HepG2 (cell line): Measurements from ENCODE around the gene CMTM8. TPM values are rescaled to one million over a fixed set of nuclear protein-coding genes. Genes with fewer than 3 reads are reported as not detected.

Source experiments
- CHD2 ChIP-seq: IDR thresholded peaks from 2 replicates; pipeline ENCODE4 v1.6.1; 2011; ENCODE audit warnings: low read depth, low read length, improper control_type of control experiment
- DR1 ChIP-seq: sonication (generic); formaldehyde crosslinking; IDR thresholded peaks from 2 replicates; pipeline ENCODE4 v1.8.0; 2021; ENCODE audit warnings: mild to moderate bottlenecking, missing genetic modification reagents, inconsistent platforms
- EED ChIP-seq: sonication (generic); formaldehyde crosslinking; IDR thresholded peaks from 2 replicates; pipeline ENCODE4 v1.5.0; 2020; ENCODE audit warnings: mild to moderate bottlenecking, missing genetic modification reagents
- ELF3 ChIP-seq: IDR thresholded peaks from 2 replicates; pipeline ENCODE4 v1.6.1; 2016; ENCODE audit warnings: missing genetic modification reagents, missing compliant biosample characterization
- HMGA1 ChIP-seq: sonication (generic); formaldehyde crosslinking; conservative IDR thresholded peaks from 2 replicates; pipeline ENCODE4 v1.4.0; 2020; ENCODE audit warnings: missing genetic modification reagents
- JUND ChIP-seq: sonication (generic); formaldehyde crosslinking; IDR thresholded peaks from 2 replicates; pipeline ENCODE4 v1.8.0; 2022; ENCODE audit warnings: mild to moderate bottlenecking, missing genetic modification reagents
- MTA3 ChIP-seq: sonication (generic); formaldehyde crosslinking; IDR thresholded peaks from 2 replicates; pipeline ENCODE4 v1.4.0; 2020; ENCODE audit warnings: missing genetic modification reagents
- NAIF1 ChIP-seq: sonication (generic); formaldehyde crosslinking; IDR thresholded peaks from 2 replicates; pipeline ENCODE4 v1.5.0; 2020; ENCODE audit warnings: mild to moderate bottlenecking, missing genetic modification reagents, borderline replicate concordance
- PHF8 ChIP-seq: sonication (generic); formaldehyde crosslinking; IDR thresholded peaks from 2 replicates; pipeline ENCODE4 v1.5.0; 2020; ENCODE audit warnings: missing genetic modification reagents
- RELA ChIP-seq: sonication (generic); formaldehyde crosslinking; IDR thresholded peaks from 2 replicates; pipeline ENCODE4 v1.4.0; 2020; ENCODE audit warnings: missing genetic modification reagents
- REPIN1 ChIP-seq: sonication (generic); formaldehyde crosslinking; IDR thresholded peaks from 2 replicates; pipeline ENCODE4 v1.8.0; 2022; ENCODE audit warnings: missing genetic modification reagents, low read depth, mild to moderate bottlenecking, borderline replicate concordance
- SMYD3 ChIP-seq: sonication (generic); formaldehyde crosslinking; IDR thresholded peaks from 2 replicates; pipeline ENCODE4 v1.8.1; 2023; ENCODE audit warnings: mild to moderate bottlenecking, missing genetic modification reagents
- TOE1 ChIP-seq: sonication (generic); formaldehyde crosslinking; IDR thresholded peaks from 2 replicates; pipeline ENCODE4 v1.4.0; 2020; ENCODE audit warnings: mild to moderate bottlenecking, missing genetic modification reagents
- ZNF446 ChIP-seq: sonication (generic); formaldehyde crosslinking; IDR thresholded peaks from 2 replicates; pipeline ENCODE4 v1.5.0; 2020; ENCODE audit warnings: mild to moderate bottlenecking, missing genetic modification reagents
- ZNF543 ChIP-seq: sonication (generic); formaldehyde crosslinking; IDR thresholded peaks from 2 replicates; pipeline ENCODE4 v1.4.0; 2020; ENCODE audit warnings: mild to moderate bottlenecking, missing genetic modification reagents
- ZNF556 ChIP-seq: sonication (generic); formaldehyde crosslinking; IDR thresholded peaks from 2 replicates; pipeline ENCODE4 v1.4.0; 2020; ENCODE audit warnings: mild to moderate bottlenecking, missing genetic modification reagents, borderline replicate concordance
- ZNF766 ChIP-seq: sonication (generic); formaldehyde crosslinking; IDR thresholded peaks from 2 replicates; pipeline ENCODE4 v1.5.0; 2020; ENCODE audit warnings: missing genetic modification reagents, borderline replicate concordance
- polyA plus RNA-seq, 8 experiments: library from polyadenylated mRNA; depleted of rRNA in 3 of 8; stranded (reverse) in 7 of 8; unstranded in 1 of 8; fragments of >200 nt; fragmentation: Illumina TruSeq in 4 of 8; extraction: Trizol in 4 of 8; gene quantifications; 2 replicates each; pipeline versions ENCODE4 v1.2.1 to v1.2.3, GENCODE V29; 2011 to 2016; ENCODE audit warnings: low read depth in 4 of 8, missing spikeins in 1 of 8, mixed read lengths in 1 of 8; ENCODE audit not compliant: insufficient read depth in 1 of 8
- total RNA-seq, 5 experiments: library from RNA; depleted of rRNA; stranded (reverse); fragments of >200 nt; fragmentation: Illumina TruSeq; extraction: Trizol; gene quantifications; 2 replicates each; pipeline ENCODE4 v1.2.3, GENCODE V29; 2016; ENCODE audit warnings: low read depth in 1 of 5
- TF ChIP-seq, protein P1 (sequence below): IDR thresholded peaks from 2 replicates; pipeline ENCODE4 v1.6.1; 2016; ENCODE audit warnings: missing compliant biosample characterization, missing genetic modification reagents, borderline replicate concordance
- TF ChIP-seq, protein P2 (sequence below): IDR thresholded peaks from 2 replicates; pipeline ENCODE4 v1.6.1; 2016; ENCODE audit warnings: missing compliant biosample characterization, missing genetic modification reagents, borderline replicate concordance
- TF ChIP-seq, protein P3 (sequence below): sonication (generic); formaldehyde crosslinking; IDR thresholded peaks from 2 replicates; pipeline ENCODE4 v1.5.1; 2020; ENCODE audit warnings: missing genetic modification reagents, mild to moderate bottlenecking, borderline replicate concordance
- TF ChIP-seq, protein P4 (sequence below): sonication (generic); formaldehyde crosslinking; IDR thresholded peaks from 2 replicates; pipeline ENCODE4 v1.5.0; 2020; ENCODE audit warnings: mild to moderate bottlenecking, missing genetic modification reagents, borderline replicate concordance

The CMTM8 gene
- total and polyA plus RNA-seq, 2 of the 13 experiments (the other 11 are each of a cell fraction or from before 2014, with no cell fraction given): 8.9 to 15.8 TPM

DNA sequence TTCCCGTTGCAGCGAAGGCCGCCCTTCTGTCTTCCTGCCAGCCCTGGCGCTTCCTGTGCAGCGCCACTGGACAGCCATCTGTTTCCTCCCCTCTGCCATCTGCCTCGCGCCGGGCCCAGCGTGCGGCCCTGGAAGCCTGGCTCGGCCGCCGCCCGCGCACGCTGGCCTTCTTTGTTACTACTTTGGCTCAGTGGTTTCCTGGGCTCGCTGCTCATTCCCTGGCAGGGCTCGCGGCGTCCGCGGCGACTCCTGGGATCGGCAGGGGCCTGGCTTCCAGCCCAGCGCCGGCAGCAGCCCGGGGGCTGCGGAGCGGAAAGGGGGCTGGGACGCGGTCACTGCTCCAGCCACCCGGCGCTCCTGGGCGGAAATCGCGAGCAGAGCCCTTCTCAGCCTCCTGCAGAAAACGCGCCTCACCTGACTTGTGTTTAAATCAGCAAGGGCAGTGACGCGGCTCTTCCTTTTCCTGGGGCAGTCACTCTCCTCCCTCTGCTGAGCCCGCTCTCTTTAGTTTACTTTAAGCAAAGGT is 163.1 kb downstream of the CMTM8 start (continued):
- TF ChIP-seq, protein P1, sequence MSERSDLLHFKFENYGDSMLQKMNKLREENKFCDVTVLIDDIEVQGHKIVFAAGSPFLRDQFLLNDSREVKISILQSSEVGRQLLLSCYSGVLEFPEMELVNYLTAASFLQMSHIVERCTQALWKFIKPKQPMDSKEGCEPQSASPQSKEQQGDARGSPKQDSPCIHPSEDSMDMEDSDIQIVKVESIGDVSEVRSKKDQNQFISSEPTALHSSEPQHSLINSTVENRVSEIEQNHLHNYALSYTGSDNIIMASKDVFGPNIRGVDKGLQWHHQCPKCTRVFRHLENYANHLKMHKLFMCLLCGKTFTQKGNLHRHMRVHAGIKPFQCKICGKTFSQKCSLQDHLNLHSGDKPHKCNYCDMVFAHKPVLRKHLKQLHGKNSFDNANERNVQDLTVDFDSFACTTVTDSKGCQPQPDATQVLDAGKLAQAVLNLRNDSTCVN (CRISPR knock-in tag): 0 out of 2 replicates have a peak, but pooled peaks have one; percentile 25
- TF ChIP-seq, protein P2, sequence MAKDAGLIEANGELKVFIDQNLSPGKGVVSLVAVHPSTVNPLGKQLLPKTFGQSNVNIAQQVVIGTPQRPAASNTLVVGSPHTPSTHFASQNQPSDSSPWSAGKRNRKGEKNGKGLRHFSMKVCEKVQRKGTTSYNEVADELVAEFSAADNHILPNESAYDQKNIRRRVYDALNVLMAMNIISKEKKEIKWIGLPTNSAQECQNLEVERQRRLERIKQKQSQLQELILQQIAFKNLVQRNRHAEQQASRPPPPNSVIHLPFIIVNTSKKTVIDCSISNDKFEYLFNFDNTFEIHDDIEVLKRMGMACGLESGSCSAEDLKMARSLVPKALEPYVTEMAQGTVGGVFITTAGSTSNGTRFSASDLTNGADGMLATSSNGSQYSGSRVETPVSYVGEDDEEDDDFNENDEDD (CRISPR knock-in tag): no peak
- no peak for TF ChIP-seq JUND (CRISPR knock-in tag)
- TF ChIP-seq CHD2: no peak
- peak; percentile 97 for TF ChIP-seq PHF8 (CRISPR knock-in tag)
- peak; percentile 94; the same call in 1 of the 2 replicates for TF ChIP-seq ZNF556 (CRISPR knock-in tag)
- TF ChIP-seq SMYD3 (CRISPR knock-in tag): no peak
- TF ChIP-seq, protein P3, sequence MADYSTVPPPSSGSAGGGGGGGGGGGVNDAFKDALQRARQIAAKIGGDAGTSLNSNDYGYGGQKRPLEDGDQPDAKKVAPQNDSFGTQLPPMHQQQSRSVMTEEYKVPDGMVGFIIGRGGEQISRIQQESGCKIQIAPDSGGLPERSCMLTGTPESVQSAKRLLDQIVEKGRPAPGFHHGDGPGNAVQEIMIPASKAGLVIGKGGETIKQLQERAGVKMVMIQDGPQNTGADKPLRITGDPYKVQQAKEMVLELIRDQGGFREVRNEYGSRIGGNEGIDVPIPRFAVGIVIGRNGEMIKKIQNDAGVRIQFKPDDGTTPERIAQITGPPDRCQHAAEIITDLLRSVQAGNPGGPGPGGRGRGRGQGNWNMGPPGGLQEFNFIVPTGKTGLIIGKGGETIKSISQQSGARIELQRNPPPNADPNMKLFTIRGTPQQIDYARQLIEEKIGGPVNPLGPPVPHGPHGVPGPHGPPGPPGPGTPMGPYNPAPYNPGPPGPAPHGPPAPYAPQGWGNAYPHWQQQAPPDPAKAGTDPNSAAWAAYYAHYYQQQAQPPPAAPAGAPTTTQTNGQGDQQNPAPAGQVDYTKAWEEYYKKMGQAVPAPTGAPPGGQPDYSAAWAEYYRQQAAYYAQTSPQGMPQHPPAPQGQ: no peak
- TF ChIP-seq ELF3: 0 out of 2 replicates have a peak, but pooled peaks have one; percentile 31
- no peak for TF ChIP-seq HMGA1 (CRISPR knock-in tag)
- 0 out of 2 replicates have a peak, but pooled peaks have one; percentile 69 for TF ChIP-seq ZNF543 (CRISPR knock-in tag)
- TF ChIP-seq ZNF446: no peak; the same call in 1 of the 2 replicates
- TF ChIP-seq EED (CRISPR knock-in tag): no peak
- no peak for TF ChIP-seq ZNF766 (CRISPR knock-in tag)
- TF ChIP-seq, protein P4, sequence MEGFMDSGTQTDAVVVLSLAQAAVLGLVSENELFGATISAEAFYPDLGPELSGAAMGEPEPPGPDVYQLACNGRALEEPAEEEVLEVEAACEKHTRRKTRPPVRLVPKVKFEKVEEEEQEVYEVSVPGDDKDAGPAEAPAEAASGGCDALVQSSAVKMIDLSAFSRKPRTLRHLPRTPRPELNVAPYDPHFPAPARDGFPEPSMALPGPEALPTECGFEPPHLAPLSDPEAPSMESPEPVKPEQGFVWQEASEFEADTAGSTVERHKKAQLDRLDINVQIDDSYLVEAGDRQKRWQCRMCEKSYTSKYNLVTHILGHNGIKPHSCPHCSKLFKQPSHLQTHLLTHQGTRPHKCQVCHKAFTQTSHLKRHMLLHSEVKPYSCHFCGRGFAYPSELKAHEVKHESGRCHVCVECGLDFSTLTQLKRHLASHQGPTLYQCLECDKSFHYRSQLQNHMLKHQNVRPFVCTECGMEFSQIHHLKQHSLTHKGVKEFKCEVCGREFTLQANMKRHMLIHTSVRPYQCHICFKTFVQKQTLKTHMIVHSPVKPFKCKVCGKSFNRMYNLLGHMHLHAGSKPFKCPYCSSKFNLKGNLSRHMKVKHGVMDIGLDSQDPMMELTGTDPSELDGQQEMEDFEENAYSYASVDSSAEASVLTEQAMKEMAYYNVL: peak; percentile 76; the same call in 1 of the 2 replicates
- TF ChIP-seq MTA3: no peak
- TF ChIP-seq REPIN1 (CRISPR knock-in tag): peak; percentile 73
- TF ChIP-seq NAIF1 (CRISPR knock-in tag): peak; percentile 54; the same call in 1 of the 2 replicates
- no peak for TF ChIP-seq RELA
- TF ChIP-seq DR1 (CRISPR knock-in tag): 0 out of 2 replicates have a peak, but pooled peaks have one; percentile 27
- no peak; the same call in 1 of the 2 replicates for TF ChIP-seq TOE1 (CRISPR knock-in tag)
